T-helper 1 cell treated with Interleukin-12 subunit alpha and Interleukin-12 subunit beta and Interleukin-4 antibody, amounts not matched to agents 30 ng/mL and 1 ng/mL, for 36 hours (primary cell): ENCODE results near the gene MRPL52. TPM values are rescaled to one million over a fixed set of nuclear protein-coding genes. Genes with fewer than 3 reads are reported as not detected.
"Not testable (repeated sequence)": the region's sequence is repeated elsewhere in the genome, so short reads cannot be mapped to it uniquely, and the experiment has no call there.

Source experiments
- intact Hi-C: fragments of 100-400 bp; cut with micrococcal nuclease; formaldehyde crosslinking; loops from one replicate; pipeline ENCODE4 v1.15.1; 2024
- total RNA-seq: library from RNA; stranded (reverse); gene quantifications from 2 replicates; pipeline ENCODE4 v1.2.3, GENCODE V29; 2022

Gene MRPL52
- total RNA-seq, 1 donor from 2014 or later, result 138 TPM

GRCh38 chr14:22852599-22852939, 22.9 kb downstream of the MRPL52 start:
- intact Hi-C loops, result loop anchor here (2.0 to 10.0 kb wide), 6 partner anchors 265 to 1008 kb away; partner anchors contain the start of gene DAD1

GRCh38 chr14:22852940-22853767, 23.5 kb downstream of the MRPL52 start:
- intact Hi-C loops, result loop anchor here (1.0 to 10.0 kb wide), 15 partner anchors 19 to 1008 kb away; partner anchors contain the start of genes DAD1, MRPL52, OXA1L and PRMT5

GRCh38 chr14:22854296-22854695, 24.6 kb downstream of the MRPL52 start:
- intact Hi-C loops, result loop anchor here (5.0 to 10.0 kb wide), 5 partner anchors 267 to 1009 kb away; partner anchors contain the start of gene DAD1

GRCh38 chr14:22854963-22855724, 25.5 kb downstream of the MRPL52 start:
- intact Hi-C loops, result loop anchor here (5.0 to 10.0 kb wide), 5 partner anchors 268 to 1010 kb away; partner anchors contain the start of gene DAD1

GRCh38 chr14:22856428-22856827, 26.7 kb downstream of the MRPL52 start:
- intact Hi-C loops, result loop anchor here (10.0 kb wide), 2 partner anchors 652 to 1012 kb away; no protein-coding TSS in a partner anchor

- intact Hi-C loops, result not testable (repeated sequence)
Observed at GRCh38 chr14:22860377-22860776, 30.7 kb downstream of the MRPL52 start.

GRCh38 chr14:22861651-22862050, 32.0 kb downstream of the MRPL52 start:
- intact Hi-C loops, result no loop called here

GRCh38 chr14:22864979-22865378, 35.3 kb downstream of the MRPL52 start:
- intact Hi-C loops, result no loop called here

GRCh38 chr14:22865424-22866405, 36.0 kb downstream of the MRPL52 start:
- intact Hi-C loops, result no loop called here

GRCh38 chr14:22866874-22867273, 37.2 kb downstream of the MRPL52 start:
- intact Hi-C loops, result no loop called here

- intact Hi-C loops, result loop anchor here (1.0 to 5.0 kb wide), 14 partner anchors 13 to 1602 kb away; partner anchors contain the start of genes DAD1, HAUS4, HNRNPC and MRPL52
Observed at GRCh38 chr14:22870811-22871223, 41.1 kb downstream of the MRPL52 start.

GRCh38 chr14:22871224-22872032, 41.7 kb downstream of the MRPL52 start, which contains the start of gene LRP10:
Gene LRP10 (plus strand): TSS chr14:22871740. CDS start chr14:22872304, 564 bp downstream.
- intact Hi-C loops, result loop anchor here (1.0 to 5.0 kb wide), 17 partner anchors 13 to 1602 kb away; partner anchors contain the start of genes DAD1, HAUS4, HNRNPC and MRPL52

GRCh38 chr14:22872033-22872832, 42.5 kb downstream of the MRPL52 start:
- intact Hi-C loops, result loop anchor here (1.0 to 5.0 kb wide), 5 partner anchors 19 to 450 kb away; partner anchors contain the start of gene PABPN1

- intact Hi-C loops, result loop anchor here (1.0 to 5.0 kb wide), 5 partner anchors 20 to 449 kb away; partner anchors contain the start of gene PABPN1
Observed at GRCh38 chr14:22872833-22873520, 43.3 kb downstream of the MRPL52 start.

GRCh38 chr14:22875003-22875747, 45.5 kb downstream of the MRPL52 start:
- intact Hi-C loops, result no loop called here

- intact Hi-C loops, result no loop called here
Observed at GRCh38 chr14:22875748-22876319, 46.1 kb downstream of the MRPL52 start.

- intact Hi-C loops, result no loop called here
Observed at GRCh38 chr14:22877000-22877501, 47.4 kb downstream of the MRPL52 start.
